ACC112 (cell line): ENCODE measurements around the gene FZR1.
A peak's percentile ranks its signal among the peaks of the same experiment; 100 is the strongest.
"Not testable (repeated sequence)": the region's sequence is repeated elsewhere in the genome, so short reads cannot be mapped to it uniquely, and the experiment has no call there.

Experiments used
- H2AFZ ChIP-seq: fragments of 200-600 bp; sonication (generic); one replicate; pipeline ENCODE4 v1.6.0; 2017; ENCODE audit warnings: antibody characterized with exemption, low read length; ENCODE audit not compliant: unreplicated experiment
- H3K27ac ChIP-seq: fragments of 200-600 bp; sonication (generic); 2 replicates; pipeline ENCODE4 v1.5.1; 2014; ENCODE audit warnings: low read depth, mild to moderate bottlenecking, antibody characterized with exemption, low read length, moderate library complexity
- H3K27me3 ChIP-seq: fragments of 200-600 bp; sonication (generic); 2 replicates; pipeline ENCODE4 v1.6.1; 2014; ENCODE audit warnings: mild to moderate bottlenecking, antibody characterized with exemption, low read length, moderate library complexity, mixed read lengths; ENCODE audit not compliant: insufficient read depth
- H3K36me3 ChIP-seq: fragments of 200-600 bp; sonication (generic); 2 replicates; pipeline ENCODE4 v1.6.1; 2016; ENCODE audit warnings: mild to moderate bottlenecking, antibody characterized with exemption, low read length, moderate library complexity, mixed read lengths; ENCODE audit not compliant: insufficient read depth
- H3K4me1 ChIP-seq: fragments of 200-600 bp; sonication (generic); one replicate; pipeline ENCODE4 v1.6.1; 2016; ENCODE audit warnings: low read length, mixed read lengths; ENCODE audit not compliant: insufficient read depth, unreplicated experiment, control insufficient read depth
- H3K4me3 ChIP-seq: fragments of 200-600 bp; sonication (generic); 2 replicates; pipeline ENCODE4 v1.5.1; 2014; ENCODE audit warnings: mild to moderate bottlenecking, low read depth, low read length
- H3K79me2 ChIP-seq: fragments of 200-600 bp; sonication (generic); one replicate; pipeline ENCODE4 v1.6.0; 2016; ENCODE audit warnings: low read length; ENCODE audit not compliant: control insufficient read depth, unreplicated experiment, insufficient read depth

Gene FZR1

DNA sequence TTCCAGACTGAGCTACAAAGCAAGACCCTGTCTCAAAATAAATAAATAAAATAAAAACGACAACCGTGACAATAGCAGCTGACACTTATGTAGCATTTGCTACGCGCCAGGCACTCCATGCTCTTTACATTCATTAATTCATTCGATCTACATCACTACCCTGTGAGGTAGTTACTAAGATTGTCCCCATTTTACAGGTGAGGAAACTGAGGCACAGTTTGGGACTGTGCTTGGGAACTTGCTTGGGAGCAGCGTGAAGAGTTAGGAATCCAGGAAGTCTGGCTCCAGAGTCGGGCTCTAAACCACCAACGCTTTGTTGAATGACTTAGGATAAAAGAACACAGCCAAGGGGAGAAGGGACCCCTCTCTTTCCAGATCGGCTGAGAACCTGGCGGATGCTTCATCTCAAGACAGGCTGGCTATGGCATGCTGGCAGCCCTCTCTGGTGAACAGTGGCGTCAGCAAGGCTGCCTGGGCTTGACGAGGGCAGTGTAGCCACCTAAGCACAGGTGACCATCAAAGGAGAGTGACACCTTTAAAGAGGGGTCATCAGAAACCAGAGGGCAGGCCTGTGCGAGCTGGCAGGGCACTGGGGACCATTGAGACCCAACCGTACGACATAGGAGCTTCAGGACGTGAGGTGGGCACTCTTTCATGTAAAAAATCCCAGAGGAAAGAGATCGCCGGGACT lies 6.2 kb upstream of the FZR1 start:
- H3K79me2 ChIP-seq: peaks cover 24% of the 10 kb centered on the region
- no peaks in the 10 kb centered on the region for H3K4me1 ChIP-seq
- H3K27ac ChIP-seq: peak overlapping the region; percentile 90
- H3K27me3 ChIP-seq: no peaks in the 10 kb centered on the region
- H2AFZ ChIP-seq: peak overlapping the region; percentile 83
- H3K36me3 ChIP-seq: no peaks in the 10 kb centered on the region
- peak overlapping the region; percentile 95 for H3K4me3 ChIP-seq

DNA sequence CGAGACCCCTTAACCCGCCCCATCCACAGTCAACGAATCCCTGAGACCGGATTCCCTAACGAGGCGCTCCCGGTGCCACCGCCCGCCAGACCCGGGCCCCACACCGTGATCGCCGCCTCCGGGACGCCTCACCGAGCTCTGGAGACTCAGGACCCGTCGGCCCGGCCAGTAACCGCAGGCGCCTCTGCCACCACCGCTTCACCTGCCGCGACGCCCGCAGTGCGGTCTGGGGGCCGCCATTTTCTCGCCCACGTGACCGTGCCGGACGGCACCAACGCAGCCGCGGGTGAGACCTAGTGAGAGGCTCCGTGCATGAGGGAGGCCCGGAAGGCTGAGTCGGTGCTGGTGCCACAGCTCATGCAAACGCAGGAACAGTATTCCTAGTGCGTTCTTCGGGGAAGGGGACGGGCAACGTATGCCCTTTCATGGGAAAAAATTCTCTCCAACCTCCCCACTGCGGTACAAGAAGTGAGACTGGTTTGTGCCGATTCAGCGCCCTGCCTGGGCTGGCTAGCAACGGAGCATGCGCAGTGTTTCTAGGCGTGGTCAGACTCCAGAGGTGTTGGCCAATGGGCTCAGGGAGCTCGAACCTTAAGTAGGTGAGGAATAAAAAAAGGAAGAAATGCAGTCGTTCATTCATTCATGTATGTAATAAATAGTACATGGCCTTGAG lies 5.5 kb upstream of the FZR1 start, which contains the start of gene DOHH:
TSS of gene DOHH (minus strand) at position 246 of the 673 bp plus-strand sequence. CDS start 3,860 bp downstream, outside the sequence.
- peak within 1 kb of the TSS; percentile 83 for H2AFZ ChIP-seq
- H3K27ac ChIP-seq: peak within 1 kb of the TSS; percentile 90
- H3K4me3 ChIP-seq: peak within 1 kb of the TSS; percentile 95
- no peaks in the 10 kb centered on the region for H3K4me1 ChIP-seq
- H3K36me3 ChIP-seq: no peaks in the 10 kb centered on the region
- H3K27me3 ChIP-seq: no peaks in the 10 kb centered on the region
- H3K79me2 ChIP-seq: peaks cover 24% of the 10 kb centered on the region

DNA sequence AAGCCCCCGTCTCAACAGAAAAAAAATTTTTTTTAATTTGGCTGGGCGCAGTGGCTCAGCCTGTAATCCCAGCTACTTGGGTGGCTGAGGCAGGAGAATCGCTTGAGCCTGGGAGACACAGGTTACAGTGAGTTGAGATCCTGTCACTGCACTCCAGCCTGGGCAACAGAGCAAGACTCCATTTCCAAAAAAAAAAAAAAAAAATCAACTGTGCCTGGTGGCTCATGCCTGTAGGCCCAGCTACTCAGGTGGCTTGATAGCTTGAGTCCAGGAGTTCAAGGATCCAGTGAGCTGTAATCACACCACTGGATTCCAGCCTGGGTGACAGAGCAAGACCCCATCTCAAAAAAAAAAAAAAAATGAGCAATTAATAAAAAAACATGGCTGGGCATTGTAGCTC lies 4.3 kb upstream of the FZR1 start:
- H3K4me1 ChIP-seq: no peaks in the 10 kb centered on the region
- no peaks in the 10 kb centered on the region for H3K27me3 ChIP-seq
- no peak overlapping the region for H3K4me3 ChIP-seq
- H3K36me3 ChIP-seq: no peaks in the 10 kb centered on the region
- no peak overlapping the region for H3K27ac ChIP-seq
- peaks cover 30% of the 10 kb centered on the region for H3K79me2 ChIP-seq
- H2AFZ ChIP-seq: no peak overlapping the region

DNA sequence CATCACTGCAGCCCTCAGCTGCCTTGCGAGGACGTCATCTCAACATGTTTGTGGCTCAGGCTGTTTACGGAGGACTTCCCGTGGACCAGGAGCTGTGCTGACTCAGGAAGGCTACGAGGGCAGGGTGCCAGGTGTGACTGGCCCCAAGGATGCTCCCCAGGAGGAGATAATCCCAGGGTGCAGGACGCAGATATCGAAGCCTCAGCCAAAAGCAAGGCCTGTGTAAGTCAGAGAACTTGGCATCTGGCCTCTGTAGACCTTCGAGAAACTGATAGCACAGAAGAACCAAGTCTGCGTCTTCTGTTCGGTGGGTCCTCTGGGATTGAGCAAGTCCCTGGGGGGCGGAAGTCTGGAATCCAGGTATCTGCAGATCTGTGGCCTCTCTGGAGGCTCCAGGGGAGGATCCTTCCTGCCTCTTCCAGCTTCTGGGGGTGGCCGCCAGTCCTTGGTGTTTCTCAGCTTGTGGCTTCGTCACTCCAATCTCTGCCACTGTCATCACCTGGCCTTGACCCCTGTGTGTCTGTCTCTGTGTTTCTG lies 3.0 kb upstream of the FZR1 start:
- Histone ChIP-seq H3K27me3 (no peaks in the 10 kb centered on the region), H3K27ac (no peak overlapping the region), H3K79me2 (peaks cover 36% of the 10 kb centered on the region), H2AFZ (no peak overlapping the region), H3K36me3 (no peaks in the 10 kb centered on the region), H3K4me1 (peaks cover 5% of the 10 kb centered on the region), H3K4me3 (no peak overlapping the region)

DNA sequence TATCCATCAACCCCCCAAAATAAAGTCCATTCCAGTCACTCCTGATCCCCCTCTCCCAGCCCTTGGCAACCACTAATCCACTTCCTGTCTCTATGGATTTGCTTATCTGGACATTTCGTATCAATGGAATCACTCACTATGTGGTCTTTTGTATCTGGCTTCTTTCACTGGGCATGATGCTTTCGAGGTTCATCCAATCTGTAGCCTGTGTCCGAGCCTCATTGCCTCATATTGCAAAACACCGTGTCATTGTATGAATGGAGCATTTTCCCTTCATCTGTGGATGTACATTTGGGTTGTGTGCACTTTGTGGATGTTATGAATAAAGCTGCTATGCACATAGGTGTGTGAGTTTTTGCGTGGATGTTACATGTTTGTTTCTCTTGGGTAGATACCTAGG lies 1.4 kb upstream of the FZR1 start:
- H3K27ac ChIP-seq: no peak overlapping the region
- no peaks in the 10 kb centered on the region for H3K36me3 ChIP-seq
- H3K79me2 ChIP-seq: peaks cover 41% of the 10 kb centered on the region
- no peaks in the 10 kb centered on the region for H3K27me3 ChIP-seq
- no peak overlapping the region for H2AFZ ChIP-seq
- H3K4me3 ChIP-seq: no peak overlapping the region
- peaks cover 13% of the 10 kb centered on the region for H3K4me1 ChIP-seq

DNA sequence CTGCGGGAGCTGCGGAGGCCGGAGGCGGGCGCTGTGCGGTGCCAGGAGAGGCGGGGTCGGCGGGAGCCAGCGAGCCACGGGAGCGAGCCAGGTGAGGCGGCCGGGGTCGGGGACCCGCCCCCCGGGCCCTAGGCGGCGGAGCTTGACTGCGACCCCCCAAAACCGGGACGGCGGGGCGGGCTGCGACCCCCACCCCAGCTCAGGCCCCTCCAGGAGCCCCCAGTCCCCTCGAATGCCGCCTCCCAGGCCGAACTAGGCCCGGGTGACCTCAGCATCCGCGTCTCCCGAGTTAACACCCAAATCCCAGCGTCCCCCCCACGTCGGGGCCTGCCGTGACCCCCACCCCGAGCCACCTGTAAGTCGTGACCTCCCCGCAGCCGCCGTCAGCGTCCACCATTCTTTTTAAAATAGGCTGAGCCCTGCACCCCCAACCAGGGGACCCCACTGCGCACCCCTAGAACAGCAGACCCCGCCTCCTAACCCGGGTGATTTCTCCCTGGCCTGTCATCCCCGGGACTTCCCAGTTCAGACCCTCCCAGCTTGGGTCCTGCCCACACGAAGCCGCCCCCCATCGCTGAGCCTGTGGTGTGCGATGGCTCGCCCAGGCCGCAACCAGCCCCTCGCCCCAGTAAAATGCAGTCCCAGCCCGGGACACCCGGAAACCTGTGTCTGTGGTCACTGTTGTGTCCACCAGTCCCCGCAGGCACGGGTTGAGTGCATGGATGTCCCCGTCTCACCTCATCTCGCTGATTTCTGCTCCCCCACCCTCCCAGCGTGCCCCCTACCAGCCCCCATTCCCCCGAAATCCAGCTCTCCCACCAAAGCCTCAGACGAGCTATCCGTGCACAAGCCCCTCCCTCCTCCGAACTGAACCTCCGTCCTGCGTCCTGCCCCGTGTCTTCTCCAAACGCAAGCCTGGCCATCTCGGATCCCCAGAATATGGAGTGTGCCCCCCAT lies 551 bp downstream of the FZR1 start:
- Histone ChIP-seq H2AFZ (peak overlapping the region; percentile 56), H3K36me3 (no peaks in the 10 kb centered on the region), H3K79me2 (peaks cover 54% of the 10 kb centered on the region)

DNA sequence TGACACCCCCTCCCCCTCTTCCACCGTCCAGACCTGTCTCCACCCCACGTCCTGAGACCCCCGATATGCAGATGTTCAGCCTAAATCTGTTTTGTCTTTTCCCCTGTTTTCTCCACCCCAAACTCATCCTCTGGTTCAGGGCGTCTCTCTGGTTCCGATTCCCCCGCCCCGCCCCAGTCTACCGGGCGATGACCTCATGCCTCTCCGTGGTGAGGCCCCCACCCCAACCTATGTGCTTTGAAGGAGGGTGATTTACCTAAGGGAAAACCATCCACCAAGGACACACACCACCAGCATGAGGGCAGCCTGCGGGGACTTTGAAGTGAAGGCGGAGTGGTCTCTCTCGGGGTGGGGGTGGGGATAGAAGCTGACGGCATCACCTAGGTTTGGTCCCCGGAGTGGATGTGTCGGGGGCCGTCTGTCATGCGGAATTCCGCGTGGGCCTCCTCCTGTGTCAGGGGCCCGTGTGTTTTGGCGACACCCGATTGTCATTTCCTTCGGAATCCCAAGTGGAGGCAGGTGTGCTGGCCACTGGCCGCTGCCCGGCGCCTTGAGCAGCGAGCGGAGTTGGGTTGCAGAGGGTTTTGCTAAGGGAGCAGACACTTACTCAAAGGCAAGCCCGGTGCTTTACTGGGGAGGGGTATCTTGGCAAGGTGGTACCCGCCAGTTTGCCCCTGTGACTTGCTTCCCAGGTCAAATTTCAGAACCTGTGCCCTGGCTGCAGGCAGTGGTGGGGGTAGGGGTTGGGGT lies 1.4 kb downstream of the FZR1 start:
- Histone ChIP-seq H2AFZ (no peak overlapping the region), H3K27ac (peak overlapping the region; percentile 38; the same call in 1 of the 2 replicates), H3K4me1 (peaks cover 16% of the 10 kb centered on the region), H3K4me3 (peak overlapping the region; percentile 81), H3K27me3 (no peaks in the 10 kb centered on the region), H3K79me2 (peaks cover 62% of the 10 kb centered on the region), H3K36me3 (no peaks in the 10 kb centered on the region)

More for the DNA sequence above, 551 bp downstream of the FZR1 start:
- H3K4me3 ChIP-seq: peak overlapping the region; percentile 81
- peak overlapping the region; percentile 38; the same call in 1 of the 2 replicates for H3K27ac ChIP-seq
- H3K4me1 ChIP-seq: peaks cover 16% of the 10 kb centered on the region
- H3K27me3 ChIP-seq: no peaks in the 10 kb centered on the region

DNA sequence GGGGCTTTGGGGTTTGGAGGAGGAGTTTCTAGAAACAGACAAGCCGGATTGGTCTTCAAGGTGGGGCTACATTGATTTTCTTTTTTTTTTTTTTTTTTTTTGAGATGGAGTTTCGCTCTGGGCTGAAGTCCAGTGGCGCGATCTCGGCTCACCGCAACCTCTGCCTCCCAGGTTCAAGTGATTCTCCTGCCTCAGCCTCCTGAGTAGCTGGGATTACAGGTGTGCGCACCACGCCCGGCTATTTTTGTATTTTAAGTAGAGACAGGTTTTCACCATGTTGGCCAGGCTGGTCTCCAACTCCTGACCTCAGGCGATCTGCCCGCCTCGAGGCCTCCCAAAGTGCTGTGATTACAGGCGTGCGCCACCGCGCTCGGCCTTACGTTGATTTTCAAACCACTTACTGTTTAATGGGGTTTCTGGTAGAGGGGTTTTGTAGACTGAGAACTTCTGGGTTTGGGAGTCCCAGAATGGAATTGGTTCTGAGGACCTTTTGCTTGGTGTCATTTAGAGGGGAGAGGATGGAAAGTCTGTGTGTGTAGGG lies 2.1 kb downstream of the FZR1 start:
- peaks cover 69% of the 10 kb centered on the region for H3K79me2 ChIP-seq

DNA sequence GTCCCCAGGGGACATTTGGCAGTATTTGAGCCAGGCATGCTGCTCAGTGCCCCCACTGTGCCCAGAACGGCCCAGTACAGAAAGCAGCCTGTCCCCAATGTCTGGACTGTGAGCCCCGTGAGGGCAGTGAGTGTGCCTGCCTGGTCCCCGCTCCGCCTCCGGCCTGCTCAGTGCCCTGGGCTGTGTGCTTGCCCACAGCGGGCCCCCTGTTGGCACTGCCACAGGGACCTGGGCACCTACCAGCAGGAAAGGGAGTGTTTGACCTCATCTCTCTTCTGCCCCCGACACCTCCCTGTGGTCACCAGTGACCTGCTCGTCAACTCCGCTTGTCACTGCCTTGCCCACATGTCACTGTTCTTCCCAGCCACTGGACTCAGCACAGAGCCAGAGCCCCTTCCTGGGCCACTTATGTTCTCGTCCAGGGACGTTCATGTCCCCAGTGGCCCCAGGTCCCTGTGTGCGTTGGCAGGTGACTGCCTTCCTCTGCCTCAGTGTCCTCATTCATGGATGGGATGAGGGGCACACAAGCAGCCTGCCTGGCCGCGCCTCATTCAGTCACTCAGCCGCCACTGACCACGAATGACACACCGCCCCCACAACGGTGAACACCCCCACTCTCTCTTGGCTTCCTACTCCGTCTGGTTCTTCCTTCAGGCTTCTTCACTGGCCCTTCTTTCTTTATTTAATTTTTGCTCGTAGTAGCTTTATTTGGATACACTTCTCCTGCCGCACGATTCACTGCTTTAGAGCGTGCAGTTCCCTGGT lies 2.8 kb downstream of the FZR1 start:
- Histone ChIP-seq H3K4me3 (no peak overlapping the region), H3K36me3 (no peaks in the 10 kb centered on the region), H3K4me1 (peaks cover 20% of the 10 kb centered on the region), H2AFZ (no peak overlapping the region), H3K27me3 (no peaks in the 10 kb centered on the region), H3K79me2 (peaks cover 76% of the 10 kb centered on the region), H3K27ac (peak overlapping the region; percentile 26; the same call in 1 of the 2 replicates)

More for the DNA sequence above, 2.1 kb downstream of the FZR1 start:
- H2AFZ ChIP-seq, H3K27me3 ChIP-seq, H3K4me3 ChIP-seq, H3K36me3 ChIP-seq, H3K27ac ChIP-seq: not testable (repeated sequence)
- peaks cover 16% of the 10 kb centered on the region for H3K4me1 ChIP-seq
